HG03432 (cell line): ENCODE data around the gene YIPF4.
"Not testable (repeated sequence)": the region's sequence is repeated elsewhere in the genome, so short reads cannot be mapped to it uniquely, and the experiment has no call there.

ENCODE experiments used
- ATAC-seq: cut with Tn5 transposase; IDR thresholded peaks from one replicate; pipeline ENCODE4 v1.9.1; 2021; ENCODE audit warnings: mild to moderate bottlenecking, moderate library complexity; ENCODE audit not compliant: unreplicated experiment

Gene YIPF4

DNA sequence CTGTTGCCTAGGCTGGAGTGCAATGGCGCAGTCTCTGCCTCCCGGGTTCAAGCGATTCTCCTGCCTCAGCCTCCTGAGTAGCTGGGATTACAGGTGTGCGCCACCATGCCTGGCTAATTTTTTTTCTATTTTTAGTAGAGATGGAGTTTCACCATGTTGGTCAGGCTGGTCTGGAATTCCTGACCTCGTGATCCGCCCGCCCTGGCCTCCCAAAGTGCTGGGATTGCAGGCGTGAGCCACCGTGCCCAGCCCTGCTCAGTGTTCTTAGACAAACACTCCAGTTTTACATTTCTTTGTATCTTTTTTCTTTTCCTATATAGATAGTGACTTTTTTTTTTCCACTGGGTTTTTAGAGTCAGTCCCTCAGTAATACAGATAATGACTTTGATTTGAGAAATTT is 86.6 kb downstream of the YIPF4 start:
- ATAC-seq, result not testable (repeated sequence)

- ATAC-seq, result not testable (repeated sequence)
Measured at GRCh38 chr2:32365679-32366078, 88.0 kb downstream of the YIPF4 start.
